Cardiac fibroblast (primary cell): Measurements from ENCODE around the gene CDKAL1.

Experiments used
- DNase-seq, 2 donors: peaks; one replicate each; pipeline versions ENCODE4 v3.0.0 to v3.0.0-alpha.2; 2010; ENCODE audit warnings: low read depth in 2 of 2
- H3K4me3 ChIP-seq, 2 donors: replicated peaks in 1 of 2; 1 replicate in 1 of 2; 2 replicates in 1 of 2; pipeline ENCODE4 v1.5.1; 2011; ENCODE audit warnings: low read depth in 2 of 2, low read length in 2 of 2, mild to moderate bottlenecking in 2 of 2, moderate library complexity in 1 of 2
- CTCF ChIP-seq: IDR thresholded peaks from one replicate; pipeline ENCODE4 v1.5.1; 2011; ENCODE audit warnings: low read depth, mild to moderate bottlenecking, low read length, inconsistent platforms

Gene CDKAL1

GRCh38 chr6:21230536-21230935, 696.3 kb downstream of the CDKAL1 start:
- no peak for DNase-seq

GRCh38 chr6:21235162-21235561, 700.9 kb downstream of the CDKAL1 start:
- no peak for TF ChIP-seq CTCF
- H3K4me3 ChIP-seq: no peak overlapping the region
- DNase-seq: no peak

More at GRCh38 chr6:21230536-21230935, 696.3 kb downstream of the CDKAL1 start:
- no peak for TF ChIP-seq CTCF
- H3K4me3 ChIP-seq: no peak overlapping the region

- no peak for TF ChIP-seq CTCF
- no peak for DNase-seq
- H3K4me3 ChIP-seq: no peak overlapping the region
Observed at GRCh38 chr6:21238208-21238607, 704.0 kb downstream of the CDKAL1 start.

GRCh38 chr6:21240709-21241108, 706.5 kb downstream of the CDKAL1 start:
- peak; percentile 56 to 75 for DNase-seq

GRCh38 chr6:21241231-21242130, 707.2 kb downstream of the CDKAL1 start:
- no peak for TF ChIP-seq CTCF
- DNase-seq: no peak
- H3K4me3 ChIP-seq: no peak overlapping the region

More at GRCh38 chr6:21240709-21241108, 706.5 kb downstream of the CDKAL1 start:
- TF ChIP-seq CTCF: no peak
- H3K4me3 ChIP-seq: no peak overlapping the region

- TF ChIP-seq CTCF: no peak
- no peak overlapping the region for H3K4me3 ChIP-seq
- no peak for DNase-seq
Observed at GRCh38 chr6:21244897-21245470, 710.7 kb downstream of the CDKAL1 start.
